ENCODE data around the gene MMP28. TPM values are rescaled to one million over a fixed set of nuclear protein-coding genes. Genes with fewer than 3 reads are reported as not detected.

Gene MMP28
- total RNA-seq, 1 experiment from 2014 or later: not detected

DNA sequence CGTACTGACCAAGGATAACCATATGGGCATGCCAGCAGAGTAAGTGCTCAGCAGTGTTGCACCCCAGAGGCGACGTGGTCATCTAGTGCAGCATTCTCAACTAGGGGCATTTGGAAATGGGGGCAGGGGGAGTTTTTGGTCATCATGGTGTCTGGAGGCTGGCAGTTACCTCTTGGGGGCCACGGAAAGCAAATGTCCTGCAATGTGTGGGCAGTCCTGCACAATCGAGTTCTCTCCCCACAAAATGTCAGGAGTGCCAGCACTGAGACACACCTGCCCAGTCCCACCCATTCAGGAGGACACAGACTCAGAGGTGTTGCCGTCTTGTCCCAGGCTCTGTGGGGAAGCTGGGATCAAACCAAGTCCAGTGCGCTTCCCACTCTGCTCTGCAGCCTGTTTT is 61.0 kb downstream of the MMP28 start:
- Histone ChIP-seq H2BK12ac (ENCODE audit: insufficient read length, low read depth, low read length) (no peak overlapping the region), H4K20me1 (ENCODE audit: control insufficient read depth, insufficient read depth, insufficient read length) (no peaks in the 10 kb centered on the region), H2AK5ac (ENCODE audit: insufficient read length, low read length) (no peak overlapping the region), H2BK120ac (ENCODE audit: low read depth, low read length, poor library complexity, severe bottlenecking) (no peak overlapping the region), H3K4me2 (ENCODE audit: insufficient read depth, insufficient read length, low read length) (no peak overlapping the region), H3K27ac (ENCODE audit: insufficient read length, low read depth, low read length) (no peak overlapping the region), H2BK15ac (ENCODE audit: low read depth, low read length) (no peak overlapping the region), H4K8ac (replicated peaks; ENCODE audit: insufficient read length, low read depth, low read length) (no peak overlapping the region), H3K56ac (ENCODE audit: insufficient read length, low read depth, low read length) (no peak overlapping the region), H2BK20ac (ENCODE audit: low read depth, low read length, poor library complexity, severe bottlenecking) (no peak overlapping the region), H3K79me2 (ENCODE audit: insufficient read depth, low read length) (no peaks in the 10 kb centered on the region), H3K27me3 (ENCODE audit: insufficient read depth, low read length) (peaks cover 1% of the 10 kb centered on the region; the same call in 1 of the 2 replicates), H3K23ac (ENCODE audit: insufficient read length, low read depth, low read length) (no peak overlapping the region), H3K4me1 (ENCODE audit: insufficient read depth, low read length) (no peaks in the 10 kb centered on the region; the same call in 1 of the 2 replicates), H3K9me3 (ENCODE audit: control insufficient read depth, low read depth, low read length) (no peaks in the 10 kb centered on the region), H3K4ac (ENCODE audit: low read depth, low read length) (no peak overlapping the region), H3K18ac (ENCODE audit: insufficient read length, low read depth, low read length) (no peak overlapping the region), H3T11ph (ENCODE audit: low read length) (no peak overlapping the region), H3K23me2 (ENCODE audit: insufficient read length, low read depth, low read length, poor library complexity, severe bottlenecking) (peaks cover 6% of the 10 kb centered on the region), H3K79me1 (ENCODE audit: insufficient read depth, low read depth, low read length, poor library complexity, severe bottlenecking) (no peaks in the 10 kb centered on the region), H2BK5ac (ENCODE audit: insufficient read length, low read length) (no peak overlapping the region), H4K5ac (ENCODE audit: insufficient read length, low read depth, low read length) (no peak overlapping the region), H2AFZ (ENCODE audit: low read length) (no peak overlapping the region), H3K9ac (ENCODE audit: extremely low read depth, insufficient read length, low read length) (no peak overlapping the region), H4K91ac (ENCODE audit: insufficient read length, low read depth, low read length) (no peak overlapping the region), H3K14ac (ENCODE audit: insufficient read depth, low read length) (no peak overlapping the region)
- peaks cover 23 to 27% of the 10 kb centered on the region in 2 experiments for H3K4me1 Mint-ChIP-seq
- WGBS (ENCODE audit: extremely low coverage, insufficient read length, low lambda C conversion rate): no CpG with 5 or more reads among the region's 7 CpGs
- no peaks in the 10 kb centered on the region; a peak in 1 of 7 replicates for H3K36me3 Mint-ChIP-seq (ENCODE audit: insufficient read depth in 1 of 3, low read depth in 3 of 3)
- TF ChIP-seq, protein P1, sequence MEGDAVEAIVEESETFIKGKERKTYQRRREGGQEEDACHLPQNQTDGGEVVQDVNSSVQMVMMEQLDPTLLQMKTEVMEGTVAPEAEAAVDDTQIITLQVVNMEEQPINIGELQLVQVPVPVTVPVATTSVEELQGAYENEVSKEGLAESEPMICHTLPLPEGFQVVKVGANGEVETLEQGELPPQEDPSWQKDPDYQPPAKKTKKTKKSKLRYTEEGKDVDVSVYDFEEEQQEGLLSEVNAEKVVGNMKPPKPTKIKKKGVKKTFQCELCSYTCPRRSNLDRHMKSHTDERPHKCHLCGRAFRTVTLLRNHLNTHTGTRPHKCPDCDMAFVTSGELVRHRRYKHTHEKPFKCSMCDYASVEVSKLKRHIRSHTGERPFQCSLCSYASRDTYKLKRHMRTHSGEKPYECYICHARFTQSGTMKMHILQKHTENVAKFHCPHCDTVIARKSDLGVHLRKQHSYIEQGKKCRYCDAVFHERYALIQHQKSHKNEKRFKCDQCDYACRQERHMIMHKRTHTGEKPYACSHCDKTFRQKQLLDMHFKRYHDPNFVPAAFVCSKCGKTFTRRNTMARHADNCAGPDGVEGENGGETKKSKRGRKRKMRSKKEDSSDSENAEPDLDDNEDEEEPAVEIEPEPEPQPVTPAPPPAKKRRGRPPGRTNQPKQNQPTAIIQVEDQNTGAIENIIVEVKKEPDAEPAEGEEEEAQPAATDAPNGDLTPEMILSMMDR (conservative IDR thresholded peaks at IDR 0.05): no peak
- H3K27ac Mint-ChIP-seq: no peak overlapping the region
- DNase-seq: no peak
- H3K9me3 Mint-ChIP-seq: no peaks in the 10 kb centered on the region
- peaks cover 46% of the 10 kb centered on the region for H3K27me3 Mint-ChIP-seq (ENCODE audit: low read depth)
- H3K4me3 Mint-ChIP-seq: no peak overlapping the region

Measured in H9 (cell line).